GM21367 (cell line): ENCODE data around the gene GNAZ.
"Not testable (repeated sequence)": the region's sequence is repeated elsewhere in the genome, so short reads cannot be mapped to it uniquely, and the experiment has no call there.

ENCODE experiments used
- ATAC-seq: cut with Tn5 transposase; IDR thresholded peaks from one replicate; pipeline ENCODE4 v1.9.1; 2021; ENCODE audit not compliant: unreplicated experiment

GNAZ gene

DNA sequence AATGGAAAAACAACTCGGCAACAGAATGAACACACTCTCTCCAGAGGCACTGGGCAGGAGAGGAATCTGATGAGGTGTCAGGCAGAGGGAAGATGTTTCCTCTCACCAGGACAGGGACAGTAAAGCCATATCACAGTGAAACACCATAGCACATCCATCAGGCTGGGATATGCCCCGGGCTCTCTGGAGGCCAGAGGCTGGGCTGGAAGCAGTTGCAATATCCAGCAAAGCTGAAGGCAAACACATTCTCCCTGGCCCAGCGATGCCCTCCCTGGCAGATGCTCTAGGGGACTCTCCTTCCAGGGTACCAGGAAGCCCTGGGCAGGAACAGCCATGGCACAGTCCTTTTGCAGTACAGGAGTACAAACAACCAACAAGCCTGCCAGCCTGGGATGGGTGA lies 60.4 kb downstream of the GNAZ start:
- ATAC-seq = no peak

- no peak for ATAC-seq
Observed at GRCh38 chr22:23131931-23132330, 61.6 kb downstream of the GNAZ start.

GRCh38 chr22:23132376-23133091 lies 62.2 kb downstream of the GNAZ start:
- no peak for ATAC-seq

- no peak for ATAC-seq
Observed at GRCh38 chr22:23133922-23134321, 63.6 kb downstream of the GNAZ start.

DNA sequence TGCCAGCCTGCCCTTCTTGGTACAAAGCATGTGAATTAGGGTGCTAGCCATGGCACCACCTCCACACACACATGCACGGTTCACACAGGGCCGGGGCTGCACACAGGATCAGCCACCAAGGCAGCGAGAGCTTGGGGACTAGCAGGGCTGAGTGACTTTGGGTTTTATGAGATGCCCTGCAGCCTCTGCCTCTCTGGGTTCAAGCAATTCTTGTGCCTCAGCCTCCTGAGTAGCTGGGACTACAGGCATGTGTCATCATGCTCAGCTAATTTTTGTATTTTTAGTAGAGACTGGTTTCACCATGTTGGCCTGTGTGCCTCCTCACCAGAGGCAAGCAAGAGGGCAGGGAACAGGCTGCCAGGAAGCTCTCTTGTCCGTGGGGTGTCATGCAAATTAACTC lies 66.7 kb downstream of the GNAZ start:
- ATAC-seq = not testable (repeated sequence)

DNA sequence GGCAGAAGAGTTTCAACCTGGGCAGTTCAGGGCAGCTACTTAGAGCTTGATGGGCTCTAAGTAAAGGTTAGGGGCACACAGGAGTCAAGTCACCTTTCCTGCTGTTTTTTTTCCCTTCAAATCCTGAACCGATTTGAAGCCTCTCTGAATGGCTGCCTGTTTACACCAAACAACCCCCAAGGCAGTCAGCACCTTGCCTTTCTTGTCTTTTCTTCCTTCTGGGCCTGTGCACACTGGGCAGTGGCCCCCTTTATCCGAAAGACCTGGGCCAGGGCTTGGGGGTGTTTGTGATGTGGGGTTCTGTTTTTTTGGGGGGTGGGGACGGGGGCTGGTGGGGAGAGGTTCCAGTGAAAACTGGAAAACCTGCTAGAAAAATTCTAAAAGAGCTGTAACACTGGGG lies 67.1 kb downstream of the GNAZ start:
- no peak for ATAC-seq

DNA sequence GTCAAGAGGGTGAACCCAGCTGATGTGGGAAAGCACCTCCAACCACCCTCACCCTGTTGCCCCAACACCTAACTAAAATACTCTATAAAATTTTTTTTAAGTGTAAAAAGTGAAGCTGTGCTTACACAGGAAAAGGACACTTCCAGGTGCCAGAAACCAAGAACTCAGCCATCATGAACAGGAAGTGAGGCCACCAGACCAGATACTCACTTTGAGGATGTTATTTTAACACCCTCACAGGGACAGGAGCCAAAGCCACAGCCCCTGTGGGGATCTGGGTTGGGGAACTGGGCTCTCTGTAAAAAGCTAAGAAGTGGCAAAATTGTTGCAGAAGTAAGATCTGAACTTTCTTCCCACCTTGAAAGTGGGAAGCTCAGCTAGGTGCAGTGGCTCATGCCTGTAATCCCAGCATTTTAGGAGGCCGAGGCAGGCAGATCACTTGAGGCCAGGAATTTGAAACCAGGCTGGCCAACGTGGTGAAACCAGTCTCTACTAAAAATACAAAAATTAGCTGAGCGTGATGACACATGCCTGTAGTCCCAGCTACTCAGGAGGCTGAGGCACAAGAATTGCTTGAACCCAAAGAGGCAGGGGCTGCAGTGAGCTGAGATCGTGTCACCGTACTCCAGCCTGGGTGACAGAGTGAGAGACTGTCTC lies 67.7 kb downstream of the GNAZ start:
- no peak for ATAC-seq

- ATAC-seq = no peak
Observed at GRCh38 chr22:23138584-23139435, 68.5 kb downstream of the GNAZ start.

DNA sequence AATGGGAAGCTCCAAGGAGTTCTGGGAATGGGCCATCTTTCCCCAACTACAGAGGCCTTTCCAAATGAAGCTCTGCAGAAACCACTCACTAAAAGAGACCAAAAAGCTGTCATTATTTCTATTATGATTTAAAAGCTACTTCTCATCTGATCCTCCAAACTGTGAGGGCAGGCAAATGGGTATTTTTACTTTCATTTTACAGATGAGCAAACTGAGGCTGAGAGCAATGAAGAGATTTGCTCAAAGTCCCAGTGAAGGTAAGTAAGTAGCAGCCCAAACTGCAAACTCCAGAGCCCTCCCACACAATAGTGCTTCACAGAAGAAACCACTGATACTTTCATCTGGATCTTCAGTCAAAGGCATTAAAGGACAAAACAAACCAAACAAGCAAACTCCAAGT lies 70.1 kb downstream of the GNAZ start:
- no peak for ATAC-seq

DNA sequence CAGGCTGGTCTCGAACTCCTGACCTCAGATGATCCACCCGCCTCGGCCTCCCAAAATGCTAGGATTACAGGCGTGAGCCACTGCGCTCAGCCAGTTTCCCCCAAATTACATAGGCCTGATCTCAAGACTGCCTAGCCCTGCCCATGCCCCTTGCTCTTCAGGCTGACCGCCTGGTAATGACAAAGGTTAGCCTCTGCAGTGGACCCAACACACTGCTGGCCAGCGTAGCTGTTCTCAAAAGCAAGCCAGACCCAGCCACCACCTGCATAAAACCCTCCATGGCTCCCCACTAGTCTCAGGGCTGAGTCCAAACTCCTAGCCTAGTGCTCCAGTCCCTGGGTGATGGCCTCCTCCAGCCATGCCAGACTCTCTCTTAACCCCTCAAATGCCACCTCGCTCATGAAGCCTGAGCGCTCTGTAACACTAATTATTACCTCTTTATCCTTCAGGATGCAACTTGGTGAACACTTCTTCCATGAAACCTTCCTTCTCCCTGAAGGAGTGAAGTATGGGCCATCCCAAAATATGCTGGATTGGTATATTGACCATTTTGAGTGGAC lies 72.3 kb downstream of the GNAZ start:
- no peak for ATAC-seq

- ATAC-seq = no peak
Observed at GRCh38 chr22:23143119-23143518, 72.8 kb downstream of the GNAZ start.

DNA sequence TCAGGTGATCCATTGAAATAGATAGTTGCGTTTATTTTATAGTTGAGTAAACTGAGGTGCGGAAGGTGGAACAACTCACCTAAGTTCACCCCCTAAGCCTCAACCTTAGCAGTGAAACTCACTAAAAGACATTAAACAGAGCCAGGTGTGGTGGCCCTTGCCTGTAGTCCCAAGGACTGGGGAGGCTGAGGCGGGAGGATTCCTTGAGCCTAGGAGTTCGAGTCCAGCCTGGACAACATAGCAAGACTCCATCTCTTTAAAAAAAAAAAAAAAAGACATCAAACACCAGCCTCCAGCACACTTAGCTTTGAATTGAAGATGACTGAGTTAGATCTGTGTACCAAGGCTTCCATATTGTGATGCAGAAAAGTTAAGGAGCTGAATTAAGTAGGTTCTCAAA lies 74.1 kb downstream of the GNAZ start:
- no peak for ATAC-seq

DNA sequence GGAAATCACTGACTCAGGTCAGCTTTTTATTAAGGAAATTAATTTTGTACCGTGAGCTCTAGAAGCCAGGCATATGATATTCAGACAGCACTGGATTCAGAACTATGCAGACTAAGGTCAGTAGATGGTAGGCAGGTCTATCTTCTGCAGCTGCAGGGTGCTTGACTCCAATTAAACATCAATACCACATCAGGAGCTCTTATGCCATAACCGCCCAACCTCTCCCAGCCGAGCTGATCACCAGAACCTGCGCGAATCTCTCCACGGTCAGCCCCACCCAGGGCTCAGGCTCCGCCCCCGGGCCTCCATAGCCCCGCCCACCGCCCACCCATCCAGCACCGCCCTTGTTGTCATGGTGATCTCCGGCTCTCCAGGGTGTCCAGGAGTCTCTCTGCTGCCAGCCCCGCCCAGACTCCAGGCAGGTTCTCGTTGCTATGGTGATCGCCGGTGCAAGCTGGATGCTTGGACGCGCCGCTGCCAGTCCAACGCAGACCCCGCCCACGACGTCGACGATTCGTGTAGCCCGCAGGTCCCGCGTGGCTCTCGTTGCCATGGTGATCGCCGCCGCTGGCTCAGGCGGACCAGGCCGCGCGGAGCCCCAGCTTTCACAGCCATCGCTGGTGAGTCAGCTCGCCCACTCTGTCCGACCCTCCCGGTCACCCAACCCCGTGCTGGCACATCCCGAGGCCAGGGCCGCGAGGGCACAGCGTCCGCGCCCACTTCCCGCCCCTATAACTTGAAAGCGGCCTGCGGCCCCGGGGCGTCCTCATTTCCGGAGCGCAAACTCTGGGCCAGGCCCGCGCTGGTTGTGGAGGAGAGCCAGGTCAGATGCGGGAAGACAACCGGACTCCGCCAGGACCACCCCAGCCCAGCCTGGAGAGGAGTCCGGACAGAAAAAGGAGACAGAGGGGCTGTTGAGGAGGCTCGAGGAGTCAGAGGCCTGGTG lies 74.9 kb downstream of the GNAZ start, which contains the start of gene RAB36:
Gene RAB36, plus strand, starts transcription at position 546 of the 946 bp plus-strand sequence. CDS start 1,140 bp downstream, outside the sequence.
- no peak for ATAC-seq

GRCh38 chr22:23145878-23146470 lies 75.7 kb downstream of the GNAZ start:
- no peak for ATAC-seq

GRCh38 chr22:23146478-23147205 lies 76.3 kb downstream of the GNAZ start:
- no peak for ATAC-seq

- no peak for ATAC-seq
Observed at GRCh38 chr22:23147617-23148387, 77.5 kb downstream of the GNAZ start.

GRCh38 chr22:23149743-23150238 lies 79.5 kb downstream of the GNAZ start:
- ATAC-seq = no peak

DNA sequence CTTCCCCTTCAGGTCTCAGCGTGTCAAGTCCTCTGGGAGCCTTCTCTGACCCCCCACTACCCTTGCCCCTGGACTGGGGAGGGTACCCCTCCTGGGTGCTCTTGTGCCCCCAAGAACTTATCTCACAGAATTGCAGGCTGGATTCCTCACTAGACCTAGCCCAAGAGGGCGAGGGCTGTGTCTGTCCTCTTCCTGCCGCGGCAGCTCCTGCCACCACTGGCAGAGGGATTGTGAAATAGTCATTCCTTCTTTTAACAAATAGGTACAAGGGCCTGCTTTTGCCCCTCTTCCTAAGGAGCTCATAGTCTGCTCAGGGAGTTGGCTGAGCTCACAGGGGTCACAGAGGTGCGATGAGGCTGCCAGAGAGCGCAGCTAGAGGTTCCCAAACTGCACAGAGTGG lies 80.4 kb downstream of the GNAZ start:
- no peak for ATAC-seq
